22Rv1 (cell line): ENCODE data around the gene PIN4.

ENCODE experiments used
- CTCF ChIP-seq: fragments of 450-650 bp; IDR thresholded peaks from 2 replicates; pipeline ENCODE4 v1.5.1; 2017; ENCODE audit warnings: mild to moderate bottlenecking
- ZFX ChIP-seq: fragments of 450-650 bp; IDR thresholded peaks from 2 replicates; pipeline ENCODE4 v1.6.1; 2017; ENCODE audit warnings: antibody characterized with exemption, borderline replicate concordance

DNA sequence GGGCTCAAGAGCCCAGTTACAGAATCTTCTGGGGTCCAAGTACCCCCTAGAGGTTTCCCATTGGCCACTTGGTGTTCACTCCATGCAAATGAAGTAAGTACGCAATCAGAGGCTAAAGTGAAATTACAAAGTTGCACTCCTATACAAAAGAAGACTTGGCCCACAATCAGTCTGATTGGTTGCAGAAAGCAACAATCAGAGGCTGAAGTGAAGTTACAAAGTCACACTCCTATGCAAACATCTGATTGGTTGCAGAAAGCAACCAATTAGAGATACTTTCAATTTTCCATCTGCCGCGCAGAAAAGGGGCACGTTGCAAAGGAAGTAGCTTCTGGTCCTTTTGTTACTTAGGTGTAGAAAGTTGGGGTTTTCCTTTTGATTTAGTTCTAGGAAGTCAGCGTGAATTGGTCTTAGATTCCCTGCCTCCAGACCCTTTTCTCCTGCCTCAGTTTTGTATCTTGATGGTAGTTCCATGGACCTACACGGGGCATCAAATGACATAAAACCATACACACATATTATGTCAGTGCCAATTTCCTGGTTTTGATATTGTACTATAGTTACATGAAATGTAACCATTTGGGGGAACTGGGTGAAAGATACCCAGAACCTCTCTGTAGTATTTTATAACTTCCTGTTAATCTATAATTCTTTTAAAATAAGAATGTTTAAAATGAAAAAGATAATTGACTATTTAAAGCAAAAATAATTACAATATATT is 12.4 kb upstream of the PIN4 start:
- TF ChIP-seq CTCF (no peak), ZFX (no peak)
